Measurements from ENCODE around the gene CDHR1. TPM values are rescaled to one million over a fixed set of nuclear protein-coding genes. Genes with fewer than 3 reads are reported as not detected.

The CDHR1 gene
- total and polyA plus RNA-seq, 8 donors, result 0.03 to 0.77 (median 0.49) TPM; not detected in 1

GRCh38 chr10:84208023-84208422, 13.7 kb downstream of the CDHR1 start:
- ATAC-seq (no peak), DNase-seq (no peak), FAIRE-seq (no peak)
- H3K27ac ChIP-seq, result no peak overlapping the region
- no peak overlapping the region for H3K4me3 ChIP-seq
- WGBS, 2 donors, result 67 to 74% methylated on average over 10 of the region's 10 CpGs
- no peaks in the 10 kb centered on the region for H3K4me1 ChIP-seq
- intact Hi-C loops (cut with DNase I), result no loop called here
- H3K27me3 ChIP-seq, result no peaks in the 10 kb centered on the region
- no peak for TF ChIP-seq CTCF (IDR thresholded peaks at IDR 0.05)
- H3K36me3 ChIP-seq, result no peaks in the 10 kb centered on the region
- H3K9me3 ChIP-seq, result no peaks in the 10 kb centered on the region

GRCh38 chr10:84211566-84211965, 17.2 kb downstream of the CDHR1 start:
- FAIRE-seq, result no peak
- no peak for TF ChIP-seq CTCF (IDR thresholded peaks at IDR 0.05)
- DNase-seq, result no peak
- H3K36me3 ChIP-seq, result no peaks in the 10 kb centered on the region
- H3K27ac ChIP-seq, result no peak overlapping the region
- H3K27me3 ChIP-seq, result no peaks in the 10 kb centered on the region
- no peak for ATAC-seq
- intact Hi-C loops (cut with DNase I), result no loop called here
- no peaks in the 10 kb centered on the region for H3K4me1 ChIP-seq
- H3K9me3 ChIP-seq, result no peaks in the 10 kb centered on the region
- WGBS, 2 donors, result 71 to 76% methylated on average over 2 of the region's 2 CpGs
- no peak overlapping the region for H3K4me3 ChIP-seq

- DNase-seq (no peak), FAIRE-seq (no peak), ATAC-seq (no peak)
- Histone ChIP-seq H3K27ac (no peak overlapping the region), H3K36me3 (no peaks in the 10 kb centered on the region), H3K4me3 (no peak overlapping the region), H3K27me3 (no peaks in the 10 kb centered on the region), H3K9me3 (no peaks in the 10 kb centered on the region), H3K4me1 (no peaks in the 10 kb centered on the region)
- 56 to 66% methylated on average over 5 of the region's 5 CpGs for WGBS, 2 donors
- TF ChIP-seq CTCF (IDR thresholded peaks at IDR 0.05), result no peak
- intact Hi-C loops (cut with DNase I), result no loop called here
Measured at GRCh38 chr10:84212014-84212413, 17.7 kb downstream of the CDHR1 start.

- Histone ChIP-seq H3K9me3 (no peaks in the 10 kb centered on the region), H3K4me3 (no peak overlapping the region), H3K4me1 (no peaks in the 10 kb centered on the region), H3K27me3 (no peaks in the 10 kb centered on the region), H3K27ac (no peak overlapping the region), H3K36me3 (no peaks in the 10 kb centered on the region)
- intact Hi-C loops (cut with DNase I), result no loop called here
- FAIRE-seq (no peak), DNase-seq (no peak), ATAC-seq (no peak)
- no peak for TF ChIP-seq CTCF (IDR thresholded peaks at IDR 0.05)
- WGBS, 2 donors, result 69 to 81% methylated on average over 11 of the region's 11 CpGs
Measured at GRCh38 chr10:84213076-84213475, 18.7 kb downstream of the CDHR1 start.

- FAIRE-seq (no peak), DNase-seq (no peak), ATAC-seq (no peak)
- Histone ChIP-seq H3K4me1 (no peaks in the 10 kb centered on the region), H3K36me3 (no peaks in the 10 kb centered on the region), H3K27me3 (no peaks in the 10 kb centered on the region), H3K27ac (no peak overlapping the region), H3K4me3 (no peak overlapping the region), H3K9me3 (no peaks in the 10 kb centered on the region)
- intact Hi-C loops (cut with DNase I), result no loop called here
- TF ChIP-seq CTCF (IDR thresholded peaks at IDR 0.05), result no peak
- 57 to 74% methylated on average over 25 of the region's 25 CpGs for WGBS, 2 donors
Measured at GRCh38 chr10:84214046-84214572, 19.8 kb downstream of the CDHR1 start.

Data from pancreas (tissue), 10 donors.